OCI-LY3 (cell line): Measurements from ENCODE around the gene KRTAP19-4.

ENCODE experiments used
- CTCF ChIP-seq: fragments of 200-600, 300-600 bp; sonication (generic); IDR thresholded peaks from 2 replicates; pipeline ENCODE4 v1.5.1; 2014; ENCODE audit warnings: antibody characterized with exemption, low read length, low read depth
- EZH2phosphoT487 ChIP-seq: fragments of 200-600 bp; shearing (Covaris generic); IDR thresholded peaks from 2 replicates; pipeline ENCODE4 v1.6.1; 2018; ENCODE audit warnings: antibody characterized with exemption, mixed run types, low read depth

GRCh38 chr21:30478004-30478403 lies 19.0 kb downstream of the KRTAP19-4 start:
- TF ChIP-seq CTCF (no peak), EZH2phosphoT487 (no peak)
